Measurements from ENCODE around the gene SP5. TPM values are rescaled to one million over a fixed set of nuclear protein-coding genes. Genes with fewer than 3 reads are reported as not detected.

SP5 gene
- total RNA-seq, 1 experiment from 2014 or later = 0.64 TPM

DNA sequence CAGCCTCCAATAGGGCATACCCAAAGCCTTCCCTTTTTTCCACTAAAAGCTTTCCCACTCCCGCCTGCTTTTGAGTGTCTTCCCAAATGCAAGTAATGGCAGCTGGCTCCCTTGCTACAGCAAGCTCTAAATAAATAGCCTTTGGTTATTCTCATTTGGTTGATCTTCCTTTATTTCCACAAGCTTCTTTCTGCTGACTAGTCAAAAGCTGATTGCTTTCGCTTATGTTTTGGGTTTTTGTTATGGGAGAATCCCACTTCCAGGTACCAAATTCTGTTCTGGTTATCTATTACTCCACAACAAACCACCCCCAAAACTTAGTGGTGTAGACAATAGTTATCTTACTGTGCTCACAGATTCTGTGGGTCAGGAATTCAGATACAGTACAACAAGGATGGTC, 22.3 kb downstream of the SP5 start:
- H3K4me1 ChIP-seq (ENCODE audit: control insufficient read depth, insufficient read depth, low read length) = peaks cover 5% of the 10 kb centered on the region; the same call in 1 of the 2 replicates
- no peaks in the 10 kb centered on the region for H3K36me3 ChIP-seq (ENCODE audit: control insufficient read depth, insufficient read depth, low read length)
- H3K4me3 ChIP-seq (ENCODE audit: low read depth in 2 of 2, low read length in 2 of 2) = no peak overlapping the region
- no peaks in the 10 kb centered on the region for H3K27me3 ChIP-seq (ENCODE audit: control insufficient read depth, insufficient read depth, low read length)
- intact Hi-C loops (cut with micrococcal nuclease; ENCODE audit: unreplicated experiment) (no loop called here), in situ Hi-C loops (cut with HindIII; ENCODE audit: low pct_unique_long_range_greater_than_20kb, low sequenced_read_pairs) (no loop called here)
- no peak overlapping the region for H3K27ac ChIP-seq (ENCODE audit: low read length)
- POLR2A ChIA-PET = no interaction called here
- CTCF ChIA-PET = interaction anchor here (0.8 kb wide), 1 partner anchor 26 kb away, joined by 4 read pairs; no protein-coding TSS in a partner anchor
- TF ChIP-seq POLR2AphosphoS5 (IDR thresholded peaks at IDR 0.05; ENCODE audit: low read depth, low read length) = no peak
- TF ChIP-seq TCF7L2 (IDR thresholded peaks at IDR 0.05; ENCODE audit: low read depth, low read length) = no peak
- no peak for TF ChIP-seq SIN3A (IDR thresholded peaks at IDR 0.05; ENCODE audit: borderline replicate concordance, insufficient read depth, low read depth, low read length)
- TF ChIP-seq, protein P1, sequence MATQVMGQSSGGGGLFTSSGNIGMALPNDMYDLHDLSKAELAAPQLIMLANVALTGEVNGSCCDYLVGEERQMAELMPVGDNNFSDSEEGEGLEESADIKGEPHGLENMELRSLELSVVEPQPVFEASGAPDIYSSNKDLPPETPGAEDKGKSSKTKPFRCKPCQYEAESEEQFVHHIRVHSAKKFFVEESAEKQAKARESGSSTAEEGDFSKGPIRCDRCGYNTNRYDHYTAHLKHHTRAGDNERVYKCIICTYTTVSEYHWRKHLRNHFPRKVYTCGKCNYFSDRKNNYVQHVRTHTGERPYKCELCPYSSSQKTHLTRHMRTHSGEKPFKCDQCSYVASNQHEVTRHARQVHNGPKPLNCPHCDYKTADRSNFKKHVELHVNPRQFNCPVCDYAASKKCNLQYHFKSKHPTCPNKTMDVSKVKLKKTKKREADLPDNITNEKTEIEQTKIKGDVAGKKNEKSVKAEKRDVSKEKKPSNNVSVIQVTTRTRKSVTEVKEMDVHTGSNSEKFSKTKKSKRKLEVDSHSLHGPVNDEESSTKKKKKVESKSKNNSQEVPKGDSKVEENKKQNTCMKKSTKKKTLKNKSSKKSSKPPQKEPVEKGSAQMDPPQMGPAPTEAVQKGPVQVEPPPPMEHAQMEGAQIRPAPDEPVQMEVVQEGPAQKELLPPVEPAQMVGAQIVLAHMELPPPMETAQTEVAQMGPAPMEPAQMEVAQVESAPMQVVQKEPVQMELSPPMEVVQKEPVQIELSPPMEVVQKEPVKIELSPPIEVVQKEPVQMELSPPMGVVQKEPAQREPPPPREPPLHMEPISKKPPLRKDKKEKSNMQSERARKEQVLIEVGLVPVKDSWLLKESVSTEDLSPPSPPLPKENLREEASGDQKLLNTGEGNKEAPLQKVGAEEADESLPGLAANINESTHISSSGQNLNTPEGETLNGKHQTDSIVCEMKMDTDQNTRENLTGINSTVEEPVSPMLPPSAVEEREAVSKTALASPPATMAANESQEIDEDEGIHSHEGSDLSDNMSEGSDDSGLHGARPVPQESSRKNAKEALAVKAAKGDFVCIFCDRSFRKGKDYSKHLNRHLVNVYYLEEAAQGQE (IDR thresholded peaks at IDR 0.05; ENCODE audit: insufficient read depth in 1 of 2, low read depth in 2 of 2, low read length in 1 of 2) = no peak
- TF ChIP-seq, protein P2, sequence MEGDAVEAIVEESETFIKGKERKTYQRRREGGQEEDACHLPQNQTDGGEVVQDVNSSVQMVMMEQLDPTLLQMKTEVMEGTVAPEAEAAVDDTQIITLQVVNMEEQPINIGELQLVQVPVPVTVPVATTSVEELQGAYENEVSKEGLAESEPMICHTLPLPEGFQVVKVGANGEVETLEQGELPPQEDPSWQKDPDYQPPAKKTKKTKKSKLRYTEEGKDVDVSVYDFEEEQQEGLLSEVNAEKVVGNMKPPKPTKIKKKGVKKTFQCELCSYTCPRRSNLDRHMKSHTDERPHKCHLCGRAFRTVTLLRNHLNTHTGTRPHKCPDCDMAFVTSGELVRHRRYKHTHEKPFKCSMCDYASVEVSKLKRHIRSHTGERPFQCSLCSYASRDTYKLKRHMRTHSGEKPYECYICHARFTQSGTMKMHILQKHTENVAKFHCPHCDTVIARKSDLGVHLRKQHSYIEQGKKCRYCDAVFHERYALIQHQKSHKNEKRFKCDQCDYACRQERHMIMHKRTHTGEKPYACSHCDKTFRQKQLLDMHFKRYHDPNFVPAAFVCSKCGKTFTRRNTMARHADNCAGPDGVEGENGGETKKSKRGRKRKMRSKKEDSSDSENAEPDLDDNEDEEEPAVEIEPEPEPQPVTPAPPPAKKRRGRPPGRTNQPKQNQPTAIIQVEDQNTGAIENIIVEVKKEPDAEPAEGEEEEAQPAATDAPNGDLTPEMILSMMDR (IDR thresholded peaks at IDR 0.05) = no peak
- ATAC-seq (no peak), DNase-seq (ENCODE audit: low read depth, low spot score) (no peak)
- H3K9me3 ChIP-seq (ENCODE audit: control insufficient read depth, insufficient read depth, low read depth, low read length) = no peaks in the 10 kb centered on the region
- BruUV-seq (replicated peaks) = no TSS peak

DNA sequence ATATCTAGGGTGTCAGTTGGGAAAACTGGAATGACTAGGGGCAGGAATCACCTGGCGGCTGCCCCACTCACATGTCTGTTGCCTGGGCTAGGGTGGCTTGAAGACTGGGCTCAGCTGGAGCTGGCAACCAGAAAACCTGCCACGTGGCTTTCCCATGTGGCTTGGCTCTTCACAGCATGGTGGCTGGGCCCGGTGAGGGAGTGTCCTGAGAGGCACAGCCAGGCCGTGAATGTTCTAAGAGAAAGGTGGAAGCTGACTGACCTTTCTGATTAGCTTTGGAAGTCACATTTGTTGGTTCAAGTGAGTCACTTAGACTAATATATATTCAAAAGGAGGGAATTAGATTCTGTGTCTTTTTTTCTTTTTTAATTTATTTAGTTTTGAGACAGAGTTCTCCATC, 22.7 kb downstream of the SP5 start:
- intact Hi-C loops (cut with micrococcal nuclease; ENCODE audit: unreplicated experiment) = no loop called here
- Histone ChIP-seq H3K36me3 (ENCODE audit: control insufficient read depth, insufficient read depth, low read length) (no peaks in the 10 kb centered on the region), H3K9me3 (ENCODE audit: control insufficient read depth, insufficient read depth, low read depth, low read length) (no peaks in the 10 kb centered on the region), H3K4me1 (ENCODE audit: control insufficient read depth, insufficient read depth, low read length) (peaks cover 5% of the 10 kb centered on the region; the same call in 1 of the 2 replicates), H3K27ac (ENCODE audit: low read length) (no peak overlapping the region), H3K27me3 (ENCODE audit: control insufficient read depth, insufficient read depth, low read length) (no peaks in the 10 kb centered on the region), H3K4me3 (ENCODE audit: low read depth in 2 of 2, low read length in 2 of 2) (no peak overlapping the region)
- no peak for TF ChIP-seq POLR2AphosphoS5 (IDR thresholded peaks at IDR 0.05; ENCODE audit: low read depth, low read length)
- ChIA-PET CTCF (interaction anchor here (0.8 kb wide), 1 partner anchor 25 kb away, joined by 4 read pairs; no protein-coding TSS in a partner anchor), POLR2A (no interaction called here)
- in situ Hi-C loops (cut with HindIII; ENCODE audit: low pct_unique_long_range_greater_than_20kb, low sequenced_read_pairs) = no loop called here
- no TSS peak for BruUV-seq (replicated peaks)
- DNase-seq (ENCODE audit: low read depth, low spot score) = no peak
- no peak for ATAC-seq

DNA sequence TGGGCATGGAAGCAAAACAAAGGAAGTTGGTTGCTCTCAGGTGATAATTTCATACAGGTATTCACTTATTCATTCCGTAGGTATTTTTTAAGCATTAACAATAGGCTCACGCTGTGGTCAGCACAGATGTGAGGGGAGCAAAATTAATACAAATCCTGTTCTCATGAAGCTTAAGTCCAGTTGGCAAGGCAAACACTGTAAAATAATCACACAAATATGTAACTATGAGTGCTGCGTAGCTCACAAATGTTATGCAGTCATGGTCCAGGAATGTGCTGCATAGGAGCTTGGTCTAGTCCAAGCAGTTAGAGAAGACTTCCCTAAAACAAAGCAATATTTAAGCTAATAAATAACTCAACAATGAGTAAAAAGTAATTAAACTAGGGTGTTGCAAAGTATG, 23.9 kb downstream of the SP5 start:
- peak; percentile 35 for DNase-seq (ENCODE audit: low read depth, low spot score)
- H3K9me3 ChIP-seq (ENCODE audit: control insufficient read depth, insufficient read depth, low read depth, low read length) = no peaks in the 10 kb centered on the region
- H3K36me3 ChIP-seq (ENCODE audit: control insufficient read depth, insufficient read depth, low read length) = no peaks in the 10 kb centered on the region
- TF ChIP-seq, protein P2 (IDR thresholded peaks at IDR 0.05) = no peak
- TF ChIP-seq TCF7L2 (IDR thresholded peaks at IDR 0.05; ENCODE audit: low read depth, low read length) (no peak), POLR2AphosphoS5 (IDR thresholded peaks at IDR 0.05; ENCODE audit: low read depth, low read length) (no peak), SIN3A (IDR thresholded peaks at IDR 0.05; ENCODE audit: borderline replicate concordance, insufficient read depth, low read depth, low read length) (no peak)
- TF ChIP-seq, protein P1 (IDR thresholded peaks at IDR 0.05; ENCODE audit: insufficient read depth in 1 of 2, low read depth in 2 of 2, low read length in 1 of 2) = no peak
- no TSS peak for BruUV-seq (replicated peaks)
- ChIA-PET POLR2A (interaction anchor here (0.6 kb wide), 1 partner anchor 44 kb away, joined by 3 read pairs; no protein-coding TSS in a partner anchor), CTCF (no interaction called here)
- H3K27me3 ChIP-seq (ENCODE audit: control insufficient read depth, insufficient read depth, low read length) = no peaks in the 10 kb centered on the region
- H3K27ac ChIP-seq (ENCODE audit: low read length) = no peak overlapping the region
- in situ Hi-C loops (cut with HindIII; ENCODE audit: low pct_unique_long_range_greater_than_20kb, low sequenced_read_pairs) = no loop called here
- H3K4me1 ChIP-seq (ENCODE audit: control insufficient read depth, insufficient read depth, low read length) = peaks cover 5% of the 10 kb centered on the region; the same call in 1 of the 2 replicates
- ATAC-seq = peak; percentile 95
- no peak overlapping the region for H3K4me3 ChIP-seq (ENCODE audit: low read depth in 2 of 2, low read length in 2 of 2)
- intact Hi-C loops (cut with micrococcal nuclease; ENCODE audit: unreplicated experiment) = no loop called here

Data from Panc1 (cell line).